ENCODE measurements around the gene PRKCE.

PRKCE gene

DNA sequence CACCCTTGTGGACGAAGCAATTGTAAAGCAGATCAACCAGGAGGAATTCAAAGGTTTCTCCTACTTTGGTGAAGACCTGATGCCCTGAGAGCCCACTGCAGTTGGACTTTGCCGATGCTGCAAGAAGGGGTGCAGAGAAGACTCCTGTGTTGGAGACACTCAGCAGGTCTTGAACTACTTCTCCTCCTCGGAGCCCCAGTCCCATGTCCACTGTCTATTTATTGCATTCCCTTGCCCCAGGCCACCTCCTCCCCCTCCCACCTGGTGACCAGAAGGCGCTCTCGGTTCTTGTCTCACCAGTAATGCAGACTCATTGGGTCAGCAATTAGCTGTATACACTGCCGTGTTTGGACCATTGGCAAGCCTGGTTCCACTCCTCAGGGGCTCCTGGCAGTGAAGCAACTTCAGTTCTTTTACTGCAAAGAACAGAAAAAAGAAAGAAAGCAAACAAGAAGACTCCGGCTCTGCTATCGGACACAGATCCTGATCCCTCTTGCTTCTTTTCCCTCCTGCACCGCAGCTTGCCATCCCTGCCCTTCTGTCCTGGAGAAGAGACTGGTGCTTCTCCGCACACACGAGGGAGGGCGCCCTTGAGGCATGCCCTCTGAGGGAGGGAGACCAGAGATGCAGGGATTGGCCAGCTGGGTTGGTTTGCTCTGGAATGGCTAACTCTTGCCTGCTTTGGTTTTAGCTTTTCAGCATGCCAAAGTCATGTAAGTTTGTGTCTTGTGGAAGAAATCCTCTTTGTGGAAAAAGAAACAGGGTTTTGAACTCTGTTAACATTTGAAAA, 533.5 kb downstream of the PRKCE start:
- H3K27me3 ChIP-seq (ENCODE audit: control insufficient read depth, insufficient read depth, low read length) = no peaks in the 10 kb centered on the region
- no peaks in the 10 kb centered on the region for H3K36me3 ChIP-seq (ENCODE audit: control insufficient read depth, low read depth, low read length)
- no peak overlapping the region for H3K9ac ChIP-seq (ENCODE audit: low read length)
- H3K4me3 ChIP-seq (ENCODE audit: low read length) = no peak overlapping the region
- H3K4me1 ChIP-seq (ENCODE audit: control insufficient read depth, low read depth, low read length) = no peaks in the 10 kb centered on the region
- H3K27ac ChIP-seq (ENCODE audit: low read length) = no peak overlapping the region
- H3K9me3 ChIP-seq (ENCODE audit: control insufficient read depth, low read depth, low read length) = no peaks in the 10 kb centered on the region

DNA sequence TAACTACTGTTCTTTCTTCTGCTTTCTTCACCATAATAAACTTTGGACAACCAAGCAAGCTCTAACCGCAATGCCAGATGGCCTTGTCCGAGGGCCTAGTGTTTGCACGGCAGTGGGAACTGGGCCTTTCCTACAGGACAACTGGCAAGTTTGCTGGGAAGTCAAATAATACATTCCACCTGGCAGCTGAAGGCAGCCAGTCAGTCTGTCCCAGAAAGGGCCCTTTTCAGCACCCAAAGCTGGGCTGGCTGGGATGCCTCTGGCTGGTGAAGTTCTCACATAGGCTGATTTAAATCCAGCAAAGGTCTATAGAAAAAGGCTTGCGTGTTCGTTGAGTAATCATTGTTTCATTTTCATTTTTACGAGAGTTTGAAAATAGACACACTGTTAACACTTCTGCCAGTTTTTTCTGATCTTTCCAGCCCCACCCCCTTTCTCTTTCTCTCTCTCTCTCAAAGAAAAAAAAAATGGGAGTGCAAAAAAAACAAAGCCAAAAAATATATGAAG, 535.7 kb downstream of the PRKCE start:
- Histone ChIP-seq H3K36me3 (ENCODE audit: control insufficient read depth, low read depth, low read length) (no peaks in the 10 kb centered on the region), H3K9me3 (ENCODE audit: control insufficient read depth, low read depth, low read length) (no peaks in the 10 kb centered on the region), H3K27ac (ENCODE audit: low read length) (no peak overlapping the region), H3K9ac (ENCODE audit: low read length) (no peak overlapping the region), H3K4me1 (ENCODE audit: control insufficient read depth, low read depth, low read length) (no peaks in the 10 kb centered on the region), H3K27me3 (ENCODE audit: control insufficient read depth, insufficient read depth, low read length) (no peaks in the 10 kb centered on the region), H3K4me3 (ENCODE audit: low read length) (no peak overlapping the region)

DNA sequence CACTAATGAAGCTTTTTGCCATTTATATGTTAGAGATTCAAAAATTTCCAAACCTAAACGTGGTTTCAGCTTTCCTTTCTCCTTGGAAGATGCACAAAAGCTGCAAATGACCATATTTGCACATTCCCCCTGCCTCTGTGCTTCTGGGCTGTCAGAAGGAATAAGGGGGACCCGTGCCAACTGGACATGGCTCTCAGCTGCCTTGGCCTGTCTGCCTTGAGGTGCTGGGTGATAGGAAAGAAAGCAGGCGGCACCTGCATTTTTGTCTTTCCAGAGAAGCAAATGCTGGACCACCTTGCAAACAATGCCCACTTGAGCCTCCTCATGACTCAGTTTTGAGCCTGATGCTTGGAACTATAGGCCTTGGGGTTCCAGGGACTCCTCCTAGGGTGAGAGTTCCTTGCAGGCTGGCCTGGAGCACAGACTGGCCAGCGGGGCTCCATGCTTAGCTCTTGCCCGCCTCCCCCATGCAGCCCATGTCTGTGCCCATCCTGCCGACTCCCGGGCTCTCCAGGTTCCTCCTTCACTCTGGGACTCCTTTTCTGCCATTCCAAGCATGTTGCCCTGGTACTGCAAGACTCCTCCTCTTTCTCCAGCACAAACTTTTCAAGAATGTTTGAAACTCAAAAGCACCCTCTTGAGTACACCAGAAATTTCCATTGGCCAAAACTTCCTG, 536.7 kb downstream of the PRKCE start:
- no peaks in the 10 kb centered on the region for H3K4me1 ChIP-seq (ENCODE audit: control insufficient read depth, low read depth, low read length)
- no peak overlapping the region for H3K27ac ChIP-seq (ENCODE audit: low read length)
- no peaks in the 10 kb centered on the region for H3K27me3 ChIP-seq (ENCODE audit: control insufficient read depth, insufficient read depth, low read length)
- no peak overlapping the region for H3K9ac ChIP-seq (ENCODE audit: low read length)
- H3K36me3 ChIP-seq (ENCODE audit: control insufficient read depth, low read depth, low read length) = no peaks in the 10 kb centered on the region
- no peak overlapping the region for H3K4me3 ChIP-seq (ENCODE audit: low read length)
- H3K9me3 ChIP-seq (ENCODE audit: control insufficient read depth, low read depth, low read length) = no peaks in the 10 kb centered on the region

DNA sequence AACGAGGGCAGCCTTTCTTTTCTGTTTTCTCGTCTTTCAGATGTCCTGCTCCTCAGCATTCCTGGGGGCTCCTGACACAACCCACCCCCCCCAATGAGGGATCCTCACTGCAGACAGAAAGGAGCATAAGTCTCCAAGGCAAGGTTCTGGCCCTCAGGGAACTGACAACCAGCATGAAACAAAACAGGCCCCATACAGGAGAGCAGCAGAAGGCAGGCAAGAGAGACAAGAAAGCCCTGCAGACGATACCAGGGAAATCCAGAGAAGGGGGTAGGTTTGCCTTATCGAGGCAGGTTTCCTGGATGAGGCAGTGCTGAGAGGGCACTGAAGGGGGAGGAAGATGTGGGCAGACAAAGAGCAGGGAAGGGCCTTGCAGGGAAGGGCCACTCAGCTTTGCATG, 541.9 kb downstream of the PRKCE start:
- no peaks in the 10 kb centered on the region for H3K27me3 ChIP-seq (ENCODE audit: control insufficient read depth, insufficient read depth, low read length)
- H3K4me1 ChIP-seq (ENCODE audit: control insufficient read depth, low read depth, low read length) = no peaks in the 10 kb centered on the region
- no peak overlapping the region for H3K9ac ChIP-seq (ENCODE audit: low read length)
- H3K4me3 ChIP-seq (ENCODE audit: low read length) = no peak overlapping the region
- H3K9me3 ChIP-seq (ENCODE audit: control insufficient read depth, low read depth, low read length) = no peaks in the 10 kb centered on the region
- no peak overlapping the region for H3K27ac ChIP-seq (ENCODE audit: low read length)
- H3K36me3 ChIP-seq (ENCODE audit: control insufficient read depth, low read depth, low read length) = no peaks in the 10 kb centered on the region

DNA sequence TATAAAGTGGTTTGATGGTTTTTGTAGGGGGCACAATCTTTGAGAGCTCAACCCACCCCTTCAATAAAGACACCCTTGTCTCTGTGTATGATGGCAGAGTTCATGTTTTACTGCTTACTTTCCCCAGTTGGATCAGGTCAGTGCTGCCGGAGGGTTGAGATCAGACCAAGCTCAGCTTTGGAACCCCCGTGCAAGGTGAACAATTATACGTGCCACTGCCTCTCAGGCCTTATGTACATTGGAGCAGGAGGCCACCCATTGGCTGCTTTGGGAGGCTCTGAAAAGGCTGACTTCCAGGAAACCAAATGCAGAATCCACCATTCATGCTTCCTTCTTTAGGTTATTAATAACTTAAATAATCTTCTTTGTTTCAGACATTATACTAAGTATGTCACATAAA, 542.4 kb downstream of the PRKCE start:
- no peaks in the 10 kb centered on the region for H3K9me3 ChIP-seq (ENCODE audit: control insufficient read depth, low read depth, low read length)
- no peak overlapping the region for H3K27ac ChIP-seq (ENCODE audit: low read length)
- H3K4me3 ChIP-seq (ENCODE audit: low read length) = no peak overlapping the region
- no peak overlapping the region for H3K9ac ChIP-seq (ENCODE audit: low read length)
- no peaks in the 10 kb centered on the region for H3K27me3 ChIP-seq (ENCODE audit: control insufficient read depth, insufficient read depth, low read length)
- H3K36me3 ChIP-seq (ENCODE audit: control insufficient read depth, low read depth, low read length) = no peaks in the 10 kb centered on the region
- no peaks in the 10 kb centered on the region for H3K4me1 ChIP-seq (ENCODE audit: control insufficient read depth, low read depth, low read length)

DNA sequence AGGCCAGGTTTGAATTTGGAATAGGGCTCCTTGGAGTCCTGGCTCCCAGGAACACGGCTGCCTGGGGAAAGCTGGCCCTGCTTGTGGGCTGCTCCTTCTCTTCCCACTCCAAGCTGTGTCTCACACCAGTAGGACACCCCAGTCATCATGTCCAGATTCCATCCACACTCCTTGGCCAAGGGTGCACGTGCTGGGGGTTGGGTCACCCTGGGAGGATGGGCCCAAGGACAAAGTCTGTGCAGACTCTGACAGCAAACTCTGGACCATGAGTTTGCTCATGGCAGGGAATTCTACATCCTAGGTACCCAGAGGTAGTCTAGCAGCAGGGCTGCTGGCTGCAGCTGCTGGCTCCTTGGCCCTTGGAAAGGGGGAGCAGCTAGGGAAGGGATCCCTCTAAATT, 543.4 kb downstream of the PRKCE start:
- Histone ChIP-seq H3K9me3 (ENCODE audit: control insufficient read depth, low read depth, low read length) (no peaks in the 10 kb centered on the region), H3K9ac (ENCODE audit: low read length) (no peak overlapping the region), H3K36me3 (ENCODE audit: control insufficient read depth, low read depth, low read length) (no peaks in the 10 kb centered on the region), H3K4me3 (ENCODE audit: low read length) (no peak overlapping the region), H3K27me3 (ENCODE audit: control insufficient read depth, insufficient read depth, low read length) (no peaks in the 10 kb centered on the region), H3K27ac (ENCODE audit: low read length) (no peak overlapping the region), H3K4me1 (ENCODE audit: control insufficient read depth, low read depth, low read length) (no peaks in the 10 kb centered on the region)

DNA sequence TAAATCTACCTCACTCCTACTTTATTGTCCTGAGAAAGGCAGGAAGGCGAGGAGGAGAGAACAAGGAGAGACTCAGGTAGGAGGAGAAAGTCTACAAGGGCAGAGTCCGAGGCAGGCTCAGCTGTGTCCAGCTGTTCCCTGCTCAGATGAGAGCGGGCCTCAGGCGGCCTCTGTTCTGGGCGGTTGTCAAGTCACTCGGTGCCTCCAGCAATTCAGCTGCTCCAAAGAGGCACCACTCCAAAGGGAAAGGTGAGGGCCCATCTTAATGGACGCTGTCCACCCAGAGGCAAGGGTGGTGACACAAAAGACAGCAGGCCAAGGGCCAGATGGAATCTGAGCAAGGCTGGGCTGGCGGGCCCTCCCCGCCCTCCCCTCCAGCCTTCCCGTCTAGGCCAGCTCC, 544.3 kb downstream of the PRKCE start:
- Histone ChIP-seq H3K4me1 (ENCODE audit: control insufficient read depth, low read depth, low read length) (no peaks in the 10 kb centered on the region), H3K27ac (ENCODE audit: low read length) (no peak overlapping the region), H3K27me3 (ENCODE audit: control insufficient read depth, insufficient read depth, low read length) (no peaks in the 10 kb centered on the region), H3K4me3 (ENCODE audit: low read length) (no peak overlapping the region), H3K9ac (ENCODE audit: low read length) (no peak overlapping the region), H3K9me3 (ENCODE audit: control insufficient read depth, low read depth, low read length) (no peaks in the 10 kb centered on the region), H3K36me3 (ENCODE audit: control insufficient read depth, low read depth, low read length) (no peaks in the 10 kb centered on the region)

DNA sequence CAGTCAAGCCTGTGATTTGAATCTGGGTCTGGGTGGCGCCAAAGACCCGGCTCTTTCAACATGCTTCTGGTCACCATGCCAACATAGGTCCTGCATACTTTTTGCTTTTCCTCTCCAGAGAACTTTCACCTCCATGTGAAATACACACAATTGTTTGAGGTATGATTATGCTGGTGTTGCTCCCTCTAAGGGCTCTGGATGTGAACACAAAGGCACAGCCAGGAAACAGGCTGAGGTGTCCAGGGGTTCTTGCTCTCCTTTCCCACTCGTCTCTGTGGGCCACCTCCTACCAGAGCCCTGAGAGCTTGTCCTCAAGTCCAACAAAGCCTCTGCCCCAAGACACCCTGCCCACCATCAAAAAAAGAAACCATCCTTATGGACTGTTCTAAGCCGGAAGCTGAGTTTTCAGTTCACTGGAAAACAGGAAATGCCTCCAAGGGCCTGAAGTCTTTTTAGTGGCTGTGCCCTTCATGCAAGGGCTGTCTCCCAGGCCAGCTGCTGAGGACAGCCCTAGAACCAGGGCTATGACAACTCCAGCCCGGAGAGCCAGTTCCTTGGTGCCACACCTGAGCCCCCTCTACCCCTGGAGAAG, 545.5 kb downstream of the PRKCE start:
- no peak overlapping the region for H3K4me3 ChIP-seq (ENCODE audit: low read length)
- no peaks in the 10 kb centered on the region for H3K27me3 ChIP-seq (ENCODE audit: control insufficient read depth, insufficient read depth, low read length)
- H3K9me3 ChIP-seq (ENCODE audit: control insufficient read depth, low read depth, low read length) = no peaks in the 10 kb centered on the region
- no peak overlapping the region for H3K27ac ChIP-seq (ENCODE audit: low read length)
- H3K4me1 ChIP-seq (ENCODE audit: control insufficient read depth, low read depth, low read length) = no peaks in the 10 kb centered on the region
- no peaks in the 10 kb centered on the region for H3K36me3 ChIP-seq (ENCODE audit: control insufficient read depth, low read depth, low read length)
- no peak overlapping the region for H3K9ac ChIP-seq (ENCODE audit: low read length)

DNA sequence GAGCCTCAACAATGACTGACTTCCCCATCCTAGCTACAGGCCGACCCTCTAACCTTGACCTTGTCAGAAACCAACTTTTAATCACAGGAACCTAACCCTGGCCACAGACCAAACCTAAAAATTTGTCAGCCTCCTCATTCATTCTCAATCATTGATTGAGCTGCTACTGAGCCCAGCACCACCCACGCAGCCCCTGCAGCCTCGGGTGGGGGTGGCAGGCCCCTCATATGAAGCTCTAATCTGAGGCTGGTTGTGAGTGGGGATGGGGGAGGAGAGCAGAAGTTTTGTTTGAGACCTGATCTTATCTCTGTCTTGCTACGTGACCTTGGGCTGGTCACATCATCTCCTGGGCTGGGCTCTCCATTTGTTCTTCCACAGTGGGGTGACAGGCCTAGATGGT, 546.2 kb downstream of the PRKCE start:
- Histone ChIP-seq H3K27ac (ENCODE audit: low read length) (no peak overlapping the region), H3K36me3 (ENCODE audit: control insufficient read depth, low read depth, low read length) (no peaks in the 10 kb centered on the region), H3K4me1 (ENCODE audit: control insufficient read depth, low read depth, low read length) (no peaks in the 10 kb centered on the region), H3K9ac (ENCODE audit: low read length) (no peak overlapping the region), H3K27me3 (ENCODE audit: control insufficient read depth, insufficient read depth, low read length) (no peaks in the 10 kb centered on the region), H3K9me3 (ENCODE audit: control insufficient read depth, low read depth, low read length) (no peaks in the 10 kb centered on the region), H3K4me3 (ENCODE audit: low read length) (no peak overlapping the region)

DNA sequence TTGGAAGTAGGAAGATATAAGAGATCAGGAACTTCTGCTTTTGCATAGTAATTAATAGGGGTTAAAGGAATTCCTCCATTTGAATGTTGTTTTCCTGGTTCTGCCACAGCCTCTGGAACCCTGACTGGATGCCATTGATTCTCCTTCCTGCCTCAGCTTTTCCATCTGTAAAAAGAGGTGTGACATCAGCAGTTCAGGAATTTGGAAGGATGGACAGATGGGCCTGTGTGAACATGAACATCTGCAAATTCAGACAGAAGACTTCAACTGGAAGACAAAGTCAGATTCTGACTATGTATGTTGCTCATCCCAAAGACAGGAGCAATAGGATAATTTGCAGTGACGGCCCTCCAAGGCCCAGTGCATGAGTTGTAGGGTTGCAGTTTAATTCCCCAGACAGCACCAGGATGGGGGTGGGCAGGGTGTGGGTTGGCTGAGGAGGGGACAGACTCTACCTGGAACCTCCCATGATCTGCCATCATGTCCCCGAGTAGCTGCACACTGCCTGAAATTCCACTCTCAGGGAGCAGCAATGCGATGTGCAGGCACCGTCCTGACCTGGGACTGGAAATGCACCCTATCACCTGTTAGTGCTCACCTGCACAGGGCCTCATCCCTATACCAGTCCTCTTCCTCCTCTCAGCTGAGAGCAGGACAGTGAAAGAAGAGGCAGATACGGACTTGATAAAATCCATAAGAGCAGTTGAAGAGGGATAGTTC, 546.8 kb downstream of the PRKCE start:
- Histone ChIP-seq H3K4me1 (ENCODE audit: control insufficient read depth, low read depth, low read length) (no peaks in the 10 kb centered on the region), H3K36me3 (ENCODE audit: control insufficient read depth, low read depth, low read length) (no peaks in the 10 kb centered on the region), H3K27ac (ENCODE audit: low read length) (no peak overlapping the region), H3K27me3 (ENCODE audit: control insufficient read depth, insufficient read depth, low read length) (no peaks in the 10 kb centered on the region), H3K9me3 (ENCODE audit: control insufficient read depth, low read depth, low read length) (no peaks in the 10 kb centered on the region), H3K4me3 (ENCODE audit: low read length) (no peak overlapping the region), H3K9ac (ENCODE audit: low read length) (no peak overlapping the region)

DNA sequence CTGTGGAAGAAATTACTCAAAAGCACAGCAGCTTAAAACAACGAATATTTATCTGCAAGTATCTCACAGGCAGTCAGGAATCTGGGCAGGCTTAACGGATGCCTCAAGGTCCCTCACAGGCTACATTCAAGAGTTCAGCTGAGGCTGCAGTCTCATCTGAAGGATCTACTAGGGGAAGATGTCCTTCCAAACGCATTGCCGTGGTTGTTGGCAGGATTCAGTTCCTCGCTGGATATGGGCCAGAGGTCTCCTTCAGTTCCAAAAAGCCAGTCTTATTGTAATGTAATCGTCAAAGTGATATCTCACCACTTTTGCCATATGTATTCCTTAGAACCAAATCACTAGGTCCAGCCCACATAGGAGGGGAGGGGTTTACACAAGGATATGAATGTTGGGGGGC, 547.5 kb downstream of the PRKCE start:
- H3K27ac ChIP-seq (ENCODE audit: low read length) = no peak overlapping the region

More for the DNA sequence above, 547.5 kb downstream of the PRKCE start:
- H3K9ac ChIP-seq (ENCODE audit: low read length) = no peak overlapping the region
- no peaks in the 10 kb centered on the region for H3K9me3 ChIP-seq (ENCODE audit: control insufficient read depth, low read depth, low read length)
- H3K36me3 ChIP-seq (ENCODE audit: control insufficient read depth, low read depth, low read length) = no peaks in the 10 kb centered on the region
- H3K27me3 ChIP-seq (ENCODE audit: control insufficient read depth, insufficient read depth, low read length) = no peaks in the 10 kb centered on the region
- H3K4me3 ChIP-seq (ENCODE audit: low read length) = no peak overlapping the region
- no peaks in the 10 kb centered on the region for H3K4me1 ChIP-seq (ENCODE audit: control insufficient read depth, low read depth, low read length)

Measured in iPS-18a (cell line).